ENCODE measurements around the gene SORCS3.

The SORCS3 gene

DNA sequence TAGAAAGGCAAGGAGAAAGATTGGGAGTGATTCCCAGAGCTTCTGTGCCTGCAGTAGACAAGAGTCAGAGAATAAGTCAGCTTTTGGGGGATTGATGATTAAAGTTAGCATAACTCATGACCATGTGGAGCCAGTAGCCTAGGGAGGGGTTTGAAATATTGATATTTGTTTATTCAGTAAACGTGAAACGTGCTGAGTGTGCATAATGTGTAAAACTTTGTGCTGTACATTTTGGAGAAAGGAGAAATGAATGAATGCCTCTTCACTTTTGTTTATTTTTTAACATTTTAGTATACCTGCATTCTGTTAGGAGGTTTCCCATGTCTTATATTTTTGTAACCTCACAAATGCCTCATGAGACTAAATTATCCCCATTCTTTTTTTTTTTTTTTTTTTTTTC is 272.3 kb downstream of the SORCS3 start:
- DNase-seq (ENCODE audit: low read depth in 3 of 3), result no peak

- no peak for DNase-seq (ENCODE audit: low read depth in 3 of 3)
These were observed 279.4 kb downstream of the SORCS3 start for GRCh38 chr10:104920476-104920875.

- no peak for DNase-seq (ENCODE audit: low read depth in 3 of 3)
These were observed 280.7 kb downstream of the SORCS3 start for GRCh38 chr10:104921763-104922162.

GRCh38 chr10:104922810-104923209 is 281.7 kb downstream of the SORCS3 start:
- no peak for DNase-seq (ENCODE audit: low read depth in 3 of 3)

DNA sequence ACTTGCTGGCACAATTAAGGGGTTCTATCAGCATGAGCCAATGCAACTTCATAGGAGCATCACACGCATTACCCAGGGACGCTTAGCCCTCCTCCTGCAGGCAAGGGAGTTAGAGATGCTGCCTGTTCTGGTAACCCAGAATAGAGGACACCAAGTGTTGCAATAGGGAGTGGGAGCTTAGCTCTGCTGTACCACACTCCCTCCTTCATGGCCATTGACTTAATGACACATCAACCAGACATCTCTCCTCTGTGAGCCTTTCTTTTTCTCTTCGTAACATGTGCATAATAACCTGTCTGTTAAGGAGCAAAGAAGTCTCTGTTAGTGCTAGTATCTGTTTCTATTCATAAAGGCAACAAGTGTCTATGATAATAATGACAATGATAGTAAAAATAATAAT is 282.4 kb downstream of the SORCS3 start:
- no peak for DNase-seq (ENCODE audit: low read depth in 3 of 3)

- DNase-seq (ENCODE audit: low read depth in 3 of 3), result no peak
These were observed 283.2 kb downstream of the SORCS3 start for GRCh38 chr10:104924101-104924795.

DNA sequence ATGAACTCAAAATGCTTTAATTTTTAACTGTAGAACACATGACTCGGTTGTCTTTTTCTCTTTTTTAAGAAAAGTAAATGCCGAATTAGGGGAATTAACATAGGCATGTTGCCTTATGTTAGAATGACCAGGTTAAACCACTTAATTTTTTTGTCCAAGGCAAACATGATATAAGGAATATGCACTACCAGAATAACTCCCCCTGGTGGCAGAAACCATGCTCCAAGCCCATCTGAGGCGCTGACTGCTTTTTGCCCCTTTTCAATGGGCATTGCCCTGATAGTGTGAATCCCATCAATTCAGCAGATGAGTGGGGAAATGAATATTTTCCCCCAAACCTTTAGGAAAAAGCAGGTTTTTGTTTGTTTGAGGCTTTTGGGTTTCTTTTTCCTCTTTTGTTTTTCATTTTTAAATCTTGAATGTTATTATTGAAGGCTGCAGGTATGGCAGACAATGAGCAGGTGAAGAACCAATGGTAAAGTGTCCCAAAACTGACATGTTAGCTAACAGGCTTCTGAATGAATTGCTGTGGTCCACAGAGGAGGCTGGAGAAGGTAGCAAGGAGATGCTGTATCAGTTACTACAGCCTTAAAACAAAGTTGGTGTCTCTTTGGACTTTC is 284.3 kb downstream of the SORCS3 start:
- peak; percentile 8 to 13 (median 8) for DNase-seq (ENCODE audit: low read depth in 3 of 3)

DNA sequence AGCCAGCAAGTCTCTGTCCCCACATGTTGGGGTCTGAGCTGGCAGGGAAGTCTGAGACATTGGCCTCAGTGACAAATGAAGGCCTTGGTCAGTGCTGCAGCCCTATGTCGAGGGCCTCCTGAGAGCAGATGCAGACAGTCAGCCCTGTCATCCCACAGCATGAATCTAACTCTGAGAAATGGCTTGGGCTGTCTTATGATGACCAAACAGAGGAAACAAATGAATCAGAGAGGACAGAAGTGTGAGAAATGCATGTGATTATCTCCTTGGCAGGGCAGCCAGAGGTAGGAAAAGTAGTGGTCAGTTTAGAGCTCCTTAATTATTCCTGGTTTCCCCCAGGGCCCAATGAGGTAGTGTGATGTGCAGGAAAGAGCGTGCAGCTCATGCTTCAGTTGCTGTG is 287.6 kb downstream of the SORCS3 start:
- no peak for DNase-seq (ENCODE audit: low read depth in 3 of 3)

- no peak for DNase-seq (ENCODE audit: low read depth in 3 of 3)
These were observed 290.6 kb downstream of the SORCS3 start for GRCh38 chr10:104931612-104932134.

GRCh38 chr10:104935656-104936055 is 294.6 kb downstream of the SORCS3 start:
- no peak for DNase-seq (ENCODE audit: low read depth in 3 of 3)

DNA sequence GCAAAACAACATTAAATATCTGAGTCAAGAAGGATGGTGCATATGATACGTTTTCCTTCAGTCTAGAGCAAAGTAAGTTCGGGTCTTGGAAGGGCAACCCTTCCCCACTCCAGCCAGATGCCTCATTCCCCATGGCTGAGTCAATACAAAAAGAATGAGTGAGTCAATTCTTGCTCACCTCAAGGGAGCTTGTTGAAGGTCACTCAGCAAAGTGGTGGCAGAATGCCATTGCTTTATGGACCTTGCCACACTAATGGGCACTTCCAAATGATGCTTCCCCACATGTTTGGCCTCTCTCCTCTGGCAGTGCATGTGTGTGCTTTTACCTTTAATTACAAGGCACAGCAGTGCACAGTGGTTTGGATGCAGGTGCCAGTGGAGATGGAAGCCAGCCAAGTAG is 296.5 kb downstream of the SORCS3 start:
- no peak for DNase-seq (ENCODE audit: low read depth in 3 of 3)

GRCh38 chr10:104938031-104938430 is 296.9 kb downstream of the SORCS3 start:
- no peak for DNase-seq (ENCODE audit: low read depth in 3 of 3)

DNA sequence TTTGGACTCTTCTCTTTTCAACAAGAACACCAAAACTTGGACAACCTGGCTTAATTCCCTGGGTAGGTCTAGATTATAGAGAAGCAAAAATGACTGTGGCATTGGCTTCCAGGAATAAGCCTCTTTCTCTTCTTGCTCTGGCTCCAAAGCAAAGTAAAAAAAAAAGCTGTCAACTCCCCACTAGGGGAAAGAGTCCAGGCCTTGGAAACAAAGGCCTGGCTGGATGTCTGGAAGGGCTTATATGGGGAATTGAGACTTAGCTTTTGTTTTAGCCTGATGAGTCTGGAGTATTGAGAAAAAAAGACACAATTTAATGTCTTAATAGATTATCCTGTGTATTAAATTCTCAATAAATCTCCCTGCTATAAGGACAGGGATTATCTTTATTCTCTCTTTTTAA is 300.6 kb downstream of the SORCS3 start:
- DNase-seq (ENCODE audit: low read depth in 3 of 3), result no peak

DNA sequence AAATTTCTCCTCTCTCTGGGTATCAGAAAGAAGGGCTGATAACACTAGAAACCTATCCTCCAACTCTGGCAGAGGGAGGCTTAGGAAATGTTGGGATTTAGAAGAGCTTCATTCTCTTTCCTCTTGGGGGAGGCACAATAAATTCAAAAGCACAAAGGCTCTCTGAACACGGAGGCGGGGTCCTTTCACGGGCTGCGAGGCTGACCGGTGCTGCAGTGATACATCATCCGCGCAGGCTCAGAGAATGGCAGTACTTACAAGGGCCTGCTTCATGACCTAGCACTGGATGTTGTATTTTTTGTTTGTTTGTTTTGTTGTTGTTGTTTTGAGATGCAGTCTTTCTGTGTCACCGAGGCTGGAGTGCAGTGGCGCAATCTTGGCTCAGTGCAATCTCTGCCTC is 306.2 kb downstream of the SORCS3 start:
- DNase-seq (ENCODE audit: low read depth in 3 of 3), result no peak

DNA sequence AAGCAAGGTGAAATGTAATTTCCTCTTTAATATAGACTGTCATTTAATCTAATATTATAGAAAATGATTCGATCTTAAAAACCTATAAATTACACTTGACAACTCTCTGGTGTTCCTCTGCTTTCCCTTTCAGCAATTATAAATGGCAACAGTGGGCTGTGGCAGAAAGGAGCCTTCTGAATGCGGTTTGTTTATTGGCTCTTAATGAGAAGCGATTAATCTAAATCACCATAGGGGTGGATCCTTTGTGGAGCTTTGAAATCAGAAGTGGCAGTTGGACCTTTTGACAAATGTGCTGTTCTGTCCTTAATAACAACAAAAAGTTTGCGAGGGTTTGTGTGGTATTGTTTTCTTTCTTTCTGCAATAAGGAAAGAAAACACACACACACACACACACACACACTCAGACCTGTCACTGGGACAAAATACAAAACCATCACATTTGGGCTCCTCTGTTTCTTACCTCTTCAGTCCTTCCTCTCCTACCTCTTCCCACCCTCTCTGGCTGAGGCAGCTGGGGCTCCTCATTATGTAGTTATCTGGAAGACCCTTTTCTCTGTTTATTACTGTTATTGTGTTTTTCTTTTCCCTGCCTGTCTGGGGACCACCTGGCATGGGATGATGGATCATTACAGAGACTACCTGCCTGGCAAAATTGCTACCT is 316.2 kb downstream of the SORCS3 start:
- no peak for DNase-seq (ENCODE audit: low read depth in 3 of 3)

GRCh38 chr10:104966563-104967297 is 325.6 kb downstream of the SORCS3 start:
- DNase-seq (ENCODE audit: low read depth in 3 of 3), result no peak

DNA sequence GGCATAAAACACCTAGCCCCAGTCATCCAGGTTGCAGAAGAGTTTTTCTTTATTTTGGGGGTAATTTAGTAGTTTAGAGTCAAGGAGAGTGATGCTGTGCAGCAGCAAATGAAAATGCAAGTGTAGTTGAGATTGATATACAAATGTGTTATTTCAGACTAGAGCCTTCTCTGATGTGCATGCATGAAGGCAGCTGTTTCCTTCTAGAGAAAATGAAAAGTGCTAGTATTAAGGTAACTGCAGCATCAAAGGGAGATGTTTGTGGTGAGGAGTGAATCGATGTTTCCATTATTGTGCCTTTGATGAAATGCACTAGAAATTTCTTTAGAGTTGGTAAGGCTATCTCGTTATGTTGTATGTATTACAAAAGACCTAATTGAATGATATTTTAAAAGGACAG is 339.3 kb downstream of the SORCS3 start:
- DNase-seq (ENCODE audit: low read depth in 3 of 3), result no peak

DNA sequence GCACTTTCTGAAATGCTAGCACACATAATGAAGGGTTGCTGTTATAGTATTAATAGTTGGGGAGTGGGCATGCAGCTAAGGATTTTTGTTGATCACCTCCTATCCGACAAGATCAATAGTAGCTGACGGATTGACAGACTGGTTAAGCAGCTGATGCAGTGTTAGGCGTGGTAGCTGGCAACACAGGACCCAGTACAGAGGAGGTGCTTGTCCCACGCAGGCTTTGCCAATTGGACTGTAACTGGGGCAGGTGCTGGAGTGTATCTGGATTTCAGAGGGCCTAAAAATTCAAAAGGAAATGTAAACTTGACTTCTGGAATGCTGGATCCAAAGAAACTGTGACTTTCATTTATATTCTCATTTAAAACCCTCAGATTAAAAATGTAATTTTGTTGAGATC is 340.9 kb downstream of the SORCS3 start:
- no peak for DNase-seq (ENCODE audit: low read depth in 3 of 3)

DNA sequence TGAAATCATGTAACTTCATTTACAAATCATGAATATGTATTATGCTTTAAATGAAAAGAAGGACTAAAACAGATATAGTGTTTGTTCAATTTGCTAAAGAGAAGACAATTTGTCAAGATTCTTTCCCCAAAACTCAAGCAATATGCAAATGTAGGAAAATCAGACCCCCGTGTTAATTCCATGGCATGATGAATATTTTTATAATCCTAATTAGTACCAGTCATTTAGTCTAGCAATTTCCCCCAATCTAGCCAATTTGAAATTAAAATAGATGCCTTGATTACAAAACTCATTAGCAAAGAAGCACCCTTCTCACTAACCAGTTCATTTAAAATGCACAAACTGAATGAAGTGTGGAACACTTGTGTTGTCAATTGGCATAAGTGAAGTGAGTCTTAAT is 347.6 kb downstream of the SORCS3 start:
- DNase-seq (ENCODE audit: low read depth in 3 of 3), result no peak

GRCh38 chr10:104989880-104990279 is 348.8 kb downstream of the SORCS3 start:
- no peak for DNase-seq (ENCODE audit: low read depth in 3 of 3)

GRCh38 chr10:104993085-104993484 is 352.0 kb downstream of the SORCS3 start:
- DNase-seq (ENCODE audit: low read depth in 3 of 3), result no peak

DNA sequence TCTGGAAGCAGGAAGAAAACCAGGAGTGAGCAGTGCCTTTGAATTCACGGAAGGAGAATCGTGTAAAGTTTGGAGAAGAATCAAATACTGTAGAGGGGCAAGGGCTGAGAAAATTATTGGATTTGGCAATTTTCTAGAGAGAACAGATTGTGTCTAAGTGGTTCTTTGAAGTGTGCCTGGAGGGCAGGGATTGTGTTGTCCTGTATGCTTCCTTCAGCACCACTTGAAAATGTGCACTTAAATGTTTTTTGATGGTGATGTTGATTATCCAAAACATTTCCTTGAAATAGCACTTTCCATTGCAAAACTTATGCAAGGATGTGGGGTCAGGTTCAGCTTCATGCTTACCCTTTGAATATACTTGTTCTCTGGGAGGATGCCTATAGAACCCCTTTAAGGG is 360.2 kb downstream of the SORCS3 start:
- DNase-seq (ENCODE audit: low read depth in 3 of 3), result no peak
